Upper lobe of right lung (tissue), 1 donor: ENCODE results near the gene SET. TPM values are rescaled to one million over a fixed set of nuclear protein-coding genes. Genes with fewer than 3 reads are reported as not detected.

Experiments used
- ATAC-seq: fragments of 200-7000 bp; cut with Tn5 transposase; one replicate; pipeline ENCODE4 v1.9.1; 2020; ENCODE audit warnings: mild to moderate bottlenecking, moderate library complexity
- DNase-seq: peaks from one replicate; pipeline ENCODE4 v3.0.0-alpha.2; 2020
- H3K27ac ChIP-seq: fragments of 200-600 bp; one replicate; pipeline ENCODE4 v1.8.0; 2022
- H3K27me3 ChIP-seq: fragments of 200-600 bp; one replicate; pipeline ENCODE4 v1.8.0; 2022; ENCODE audit warnings: mild to moderate bottlenecking
- H3K36me3 ChIP-seq: fragments of 200-600 bp; one replicate; pipeline ENCODE4 v1.8.0; 2022
- H3K4me1 ChIP-seq: fragments of 200-600 bp; one replicate; pipeline ENCODE4 v1.8.0; 2022
- H3K4me3 ChIP-seq: fragments of 200-600 bp; one replicate; pipeline ENCODE4 v1.8.0; 2022; ENCODE audit warnings: mild to moderate bottlenecking
- H3K9me3 ChIP-seq: fragments of 200-600 bp; one replicate; pipeline ENCODE4 v1.8.0; 2022
- CTCF ChIP-seq: fragments of 200-600 bp; IDR thresholded peaks from one replicate; pipeline ENCODE4 v1.8.0; 2022; ENCODE audit warnings: antibody characterized with exemption
- intact Hi-C: fragments of 100-400 bp; cut with DNase I; formaldehyde crosslinking; loops from one replicate; pipeline ENCODE4 v1.11.0; 2022
- total RNA-seq: library from RNA; stranded (reverse); fragmentation: NEBNext Ultra II Directional; extraction: Animal tissue kit (Norgen Biotek cat#: 25700); gene quantifications from one replicate; pipeline ENCODE4 v1.2.1, GENCODE V29; 2021
- donor health status: DM: no; HTN: yes; CAD: no; lungs with severe emphysema.

SET gene
- total RNA-seq, 1 donor from 2014 or later = 227 TPM

DNA sequence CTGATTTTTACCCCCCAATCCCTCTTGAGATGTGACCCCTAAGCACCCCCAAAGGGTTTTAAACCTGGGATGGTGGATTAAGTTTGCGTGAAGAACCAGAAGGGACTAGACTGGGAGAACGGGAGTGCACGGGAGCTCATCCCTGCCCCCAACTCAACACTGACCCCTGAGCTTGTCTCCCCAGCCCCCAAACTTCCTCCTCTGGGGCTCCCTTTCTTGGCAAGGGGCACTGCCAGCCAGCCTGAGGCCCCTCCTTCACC, 5.0 kb upstream of the SET start:
- peak overlapping the region; percentile 76 for H3K4me3 ChIP-seq
- no peak for DNase-seq
- no peak for ATAC-seq
- H3K9me3 ChIP-seq = no peaks in the 10 kb centered on the region
- peaks cover 38% of the 10 kb centered on the region for H3K4me1 ChIP-seq
- peak overlapping the region; percentile 89 for H3K27ac ChIP-seq
- no peak for TF ChIP-seq CTCF
- no peaks in the 10 kb centered on the region for H3K36me3 ChIP-seq
- no peaks in the 10 kb centered on the region for H3K27me3 ChIP-seq
- intact Hi-C loops = no loop called here

DNA sequence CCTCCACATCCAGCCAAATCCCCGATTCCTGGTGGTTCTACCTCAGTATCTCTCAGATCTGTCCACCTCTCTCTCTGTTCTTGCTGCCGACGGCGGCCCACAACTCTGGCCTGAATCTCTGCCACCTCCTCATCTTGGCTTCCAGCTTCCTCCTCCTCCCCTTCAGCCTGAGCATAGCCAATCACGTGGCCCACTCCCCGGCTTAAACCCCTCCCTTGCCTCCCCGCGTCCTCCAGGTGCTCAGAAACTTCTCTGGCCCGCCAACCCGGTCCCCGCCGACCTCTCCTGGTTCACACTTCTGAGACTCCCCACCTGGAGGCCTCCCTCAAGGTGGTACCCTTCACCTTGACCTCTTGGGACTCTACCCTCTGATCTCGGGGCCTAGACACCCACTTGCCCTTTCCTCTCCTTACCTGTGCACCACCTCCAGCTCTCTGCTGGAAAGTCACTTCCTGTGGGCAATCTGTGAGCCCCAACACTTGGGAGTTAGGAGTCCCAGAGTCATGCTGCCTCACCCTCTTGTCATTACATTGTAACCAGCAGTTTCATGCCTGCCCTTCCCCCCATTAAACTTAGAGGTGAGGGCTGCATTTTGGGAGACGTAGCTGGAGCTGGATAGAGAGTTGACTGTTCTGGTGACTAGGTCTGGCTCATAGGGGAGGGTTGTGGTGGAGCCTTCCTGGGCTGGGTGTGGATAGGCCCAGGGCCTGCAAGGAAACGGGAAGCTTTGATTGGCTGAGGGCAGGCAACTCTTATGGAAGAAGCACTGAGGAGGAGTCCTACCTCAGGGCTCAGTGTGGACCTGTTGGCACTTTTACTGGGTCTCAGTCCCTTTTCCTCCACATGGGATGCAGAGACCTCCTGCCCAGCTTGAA, 4.5 kb upstream of the SET start:
- H3K4me3 ChIP-seq = peak overlapping the region; percentile 76
- intact Hi-C loops = no loop called here
- H3K36me3 ChIP-seq = no peaks in the 10 kb centered on the region
- peak overlapping the region; percentile 89 for H3K27ac ChIP-seq
- H3K27me3 ChIP-seq = no peaks in the 10 kb centered on the region
- peak; percentile 71 for ATAC-seq
- H3K4me1 ChIP-seq = peaks cover 38% of the 10 kb centered on the region
- peak; percentile 94 for DNase-seq
- TF ChIP-seq CTCF = no peak
- no peaks in the 10 kb centered on the region for H3K9me3 ChIP-seq

GRCh38 chr9:128685636-128686489, 3.2 kb upstream of the SET start:
- Histone ChIP-seq H3K27ac (peak overlapping the region; percentile 89), H3K27me3 (no peaks in the 10 kb centered on the region), H3K4me1 (peaks cover 43% of the 10 kb centered on the region), H3K4me3 (peak overlapping the region; percentile 76), H3K36me3 (no peaks in the 10 kb centered on the region), H3K9me3 (no peaks in the 10 kb centered on the region)
- intact Hi-C loops = no loop called here
- no peak for DNase-seq
- no peak for TF ChIP-seq CTCF
- ATAC-seq = no peak

- no peaks in the 10 kb centered on the region for H3K27me3 ChIP-seq
- peak overlapping the region; percentile 96 for H3K27ac ChIP-seq
- ATAC-seq (no peak), DNase-seq (no peak)
- H3K4me3 ChIP-seq = no peak overlapping the region
- H3K4me1 ChIP-seq = peaks cover 48% of the 10 kb centered on the region
- intact Hi-C loops = no loop called here
- H3K9me3 ChIP-seq = no peaks in the 10 kb centered on the region
- TF ChIP-seq CTCF = no peak
- H3K36me3 ChIP-seq = peaks cover 13% of the 10 kb centered on the region
Observed at GRCh38 chr9:128687453-128687852, 1.6 kb upstream of the SET start.

GRCh38 chr9:128689293-128689774, 312 bp downstream of the SET start:
- intact Hi-C loops = no loop called here
- Histone ChIP-seq H3K4me1 (peaks cover 42% of the 10 kb centered on the region), H3K36me3 (peaks cover 32% of the 10 kb centered on the region), H3K27ac (peak overlapping the region; percentile 78), H3K9me3 (no peaks in the 10 kb centered on the region), H3K4me3 (peak overlapping the region; percentile 62), H3K27me3 (no peaks in the 10 kb centered on the region)
- no peak for TF ChIP-seq CTCF
- no peak for DNase-seq
- ATAC-seq = peak; percentile 43
